ENCODE data around the gene UBE3B. TPM values are rescaled to one million over a fixed set of nuclear protein-coding genes. Genes with fewer than 3 reads are reported as not detected.

UBE3B gene
- total RNA-seq, 1 experiment from 2014 or later = 25.7 TPM

- no TSS peak for BruUV-seq (replicated peaks)
- no peaks in the 10 kb centered on the region for H3K79me2 ChIP-seq (ENCODE audit: low read length)
- H3K9me2 ChIP-seq (replicated peaks; ENCODE audit: low read length) = no peaks in the 10 kb centered on the region
- H3K9me3 ChIP-seq (ENCODE audit: low read length) = no peaks in the 10 kb centered on the region
- no peaks in the 10 kb centered on the region for H3K4me1 ChIP-seq (ENCODE audit: insufficient read depth, low read length)
- DNase-seq = no peak
- no peak for ATAC-seq
- H3K9ac ChIP-seq (ENCODE audit: low read length) = no peak overlapping the region
- TF ChIP-seq EZH2 (IDR thresholded peaks at IDR 0.05; ENCODE audit: low read length, unreplicated experiment) (no peak), EZH2phosphoT487 (IDR thresholded peaks at IDR 0.05; ENCODE audit: borderline replicate concordance, low read length) (no peak)
- TF ChIP-seq, protein P1, sequence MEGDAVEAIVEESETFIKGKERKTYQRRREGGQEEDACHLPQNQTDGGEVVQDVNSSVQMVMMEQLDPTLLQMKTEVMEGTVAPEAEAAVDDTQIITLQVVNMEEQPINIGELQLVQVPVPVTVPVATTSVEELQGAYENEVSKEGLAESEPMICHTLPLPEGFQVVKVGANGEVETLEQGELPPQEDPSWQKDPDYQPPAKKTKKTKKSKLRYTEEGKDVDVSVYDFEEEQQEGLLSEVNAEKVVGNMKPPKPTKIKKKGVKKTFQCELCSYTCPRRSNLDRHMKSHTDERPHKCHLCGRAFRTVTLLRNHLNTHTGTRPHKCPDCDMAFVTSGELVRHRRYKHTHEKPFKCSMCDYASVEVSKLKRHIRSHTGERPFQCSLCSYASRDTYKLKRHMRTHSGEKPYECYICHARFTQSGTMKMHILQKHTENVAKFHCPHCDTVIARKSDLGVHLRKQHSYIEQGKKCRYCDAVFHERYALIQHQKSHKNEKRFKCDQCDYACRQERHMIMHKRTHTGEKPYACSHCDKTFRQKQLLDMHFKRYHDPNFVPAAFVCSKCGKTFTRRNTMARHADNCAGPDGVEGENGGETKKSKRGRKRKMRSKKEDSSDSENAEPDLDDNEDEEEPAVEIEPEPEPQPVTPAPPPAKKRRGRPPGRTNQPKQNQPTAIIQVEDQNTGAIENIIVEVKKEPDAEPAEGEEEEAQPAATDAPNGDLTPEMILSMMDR (conservative IDR thresholded peaks at IDR 0.05; ENCODE audit: low read depth, low read length) = no peak
- ChIA-PET CTCF (no interaction called here), POLR2A (ENCODE audit: unreplicated experiment) (interaction anchor here (0.5 kb wide), 1 partner anchor 9 kb away, joined by 12 read pairs; no protein-coding TSS in a partner anchor)
- no peaks in the 10 kb centered on the region for H3K27me3 ChIP-seq (ENCODE audit: low read length)
- no peak overlapping the region for H3K4me3 ChIP-seq (ENCODE audit: low read length)
- no peak overlapping the region for H3K27ac ChIP-seq (ENCODE audit: low read length)
- H3K36me3 ChIP-seq (ENCODE audit: low read depth, low read length) = peaks cover 15% of the 10 kb centered on the region
- no peaks in the 10 kb centered on the region for H3F3A ChIP-seq (ENCODE audit: low read length, unreplicated experiment)
- H4K20me1 ChIP-seq (ENCODE audit: low read length) = no peaks in the 10 kb centered on the region
- intact Hi-C loops (cut with micrococcal nuclease) = no loop called here
- no peak overlapping the region for H3K4me2 ChIP-seq (ENCODE audit: low read length)
- H2AFZ ChIP-seq (ENCODE audit: low read length) = no peak overlapping the region
Observed at GRCh38 chr12:109563291-109564284, 86.2 kb downstream of the UBE3B start.

- POLR2A ChIA-PET (ENCODE audit: unreplicated experiment) = no interaction called here
- peaks cover 15% of the 10 kb centered on the region for H3K36me3 ChIP-seq (ENCODE audit: low read depth, low read length)
- H3K4me3 ChIP-seq (ENCODE audit: low read length) = no peak overlapping the region
- CTCF ChIA-PET = no interaction called here
- no peaks in the 10 kb centered on the region for H4K20me1 ChIP-seq (ENCODE audit: low read length)
- H3K79me2 ChIP-seq (ENCODE audit: low read length) = no peaks in the 10 kb centered on the region
- no peaks in the 10 kb centered on the region for H3K9me2 ChIP-seq (replicated peaks; ENCODE audit: low read length)
- no peak for DNase-seq
- no peak for TF ChIP-seq EZH2 (IDR thresholded peaks at IDR 0.05; ENCODE audit: low read length, unreplicated experiment)
- TF ChIP-seq, protein P1 (conservative IDR thresholded peaks at IDR 0.05; ENCODE audit: low read depth, low read length) = no peak
- TF ChIP-seq EZH2phosphoT487 (IDR thresholded peaks at IDR 0.05; ENCODE audit: borderline replicate concordance, low read length) = no peak
- H3K9ac ChIP-seq (ENCODE audit: low read length) = no peak overlapping the region
- BruUV-seq (replicated peaks) = no TSS peak
- no peaks in the 10 kb centered on the region for H3K4me1 ChIP-seq (ENCODE audit: insufficient read depth, low read length)
- intact Hi-C loops (cut with micrococcal nuclease) = no loop called here
- H3K27me3 ChIP-seq (ENCODE audit: low read length) = no peaks in the 10 kb centered on the region
- no peaks in the 10 kb centered on the region for H3K9me3 ChIP-seq (ENCODE audit: low read length)
- no peak overlapping the region for H3K27ac ChIP-seq (ENCODE audit: low read length)
- H3K4me2 ChIP-seq (ENCODE audit: low read length) = no peak overlapping the region
- H3F3A ChIP-seq (ENCODE audit: low read length, unreplicated experiment) = no peaks in the 10 kb centered on the region
- ATAC-seq = no peak
- H2AFZ ChIP-seq (ENCODE audit: low read length) = no peak overlapping the region
Observed at GRCh38 chr12:109566424-109566823, 89.0 kb downstream of the UBE3B start.

- intact Hi-C loops (cut with micrococcal nuclease) = no loop called here
- Histone ChIP-seq H3K4me3 (ENCODE audit: low read length) (no peak overlapping the region), H4K20me1 (ENCODE audit: low read length) (no peaks in the 10 kb centered on the region), H3K9ac (ENCODE audit: low read length) (no peak overlapping the region), H2AFZ (ENCODE audit: low read length) (no peak overlapping the region), H3K4me2 (ENCODE audit: low read length) (no peak overlapping the region), H3K36me3 (ENCODE audit: low read depth, low read length) (peaks cover 15% of the 10 kb centered on the region), H3K27ac (ENCODE audit: low read length) (no peak overlapping the region), H3K79me2 (ENCODE audit: low read length) (no peaks in the 10 kb centered on the region), H3F3A (ENCODE audit: low read length, unreplicated experiment) (no peaks in the 10 kb centered on the region), H3K9me2 (replicated peaks; ENCODE audit: low read length) (no peaks in the 10 kb centered on the region), H3K27me3 (ENCODE audit: low read length) (no peaks in the 10 kb centered on the region), H3K4me1 (ENCODE audit: insufficient read depth, low read length) (peaks cover under 1% of the 10 kb centered on the region; the same call in 1 of the 2 replicates), H3K9me3 (ENCODE audit: low read length) (no peaks in the 10 kb centered on the region)
- DNase-seq = no peak
- ChIA-PET POLR2A (ENCODE audit: unreplicated experiment) (no interaction called here), CTCF (no interaction called here)
- ATAC-seq = no peak
- TF ChIP-seq EZH2phosphoT487 (IDR thresholded peaks at IDR 0.05; ENCODE audit: borderline replicate concordance, low read length) = no peak
- TF ChIP-seq, protein P1 (conservative IDR thresholded peaks at IDR 0.05; ENCODE audit: low read depth, low read length) = no peak
- no peak for TF ChIP-seq EZH2 (IDR thresholded peaks at IDR 0.05; ENCODE audit: low read length, unreplicated experiment)
- no TSS peak for BruUV-seq (replicated peaks)
Observed at GRCh38 chr12:109567296-109567695, 89.9 kb downstream of the UBE3B start.

All from PC-3 (cell line).